ENCODE data around the gene MAP10. TPM values are rescaled to one million over a fixed set of nuclear protein-coding genes. Genes with fewer than 3 reads are reported as not detected.

The MAP10 gene
- total and polyA plus RNA-seq, 10 of the 15 experiments (the other 5 are each of a cell fraction or from before 2014, with no cell fraction given) = 0.85 to 5.0 (median 4.3) TPM

DNA sequence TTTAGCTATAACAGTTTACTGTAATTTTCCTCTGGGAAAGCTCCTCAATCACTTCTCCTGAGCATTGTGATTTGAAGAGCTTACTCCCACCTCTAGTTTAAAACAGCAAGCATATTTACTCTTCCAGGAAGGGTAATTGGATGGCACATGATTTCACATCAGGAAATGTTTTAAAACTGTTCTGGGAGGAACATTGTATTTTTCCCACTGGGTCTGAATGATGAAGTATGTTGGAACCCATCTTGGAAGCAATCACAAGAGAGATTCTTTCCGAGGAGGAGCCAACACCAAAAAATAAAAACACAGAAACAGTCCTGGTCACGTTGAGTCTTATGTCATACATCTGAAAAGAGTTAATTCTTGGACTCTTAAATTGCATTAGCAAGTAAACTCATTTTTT is 17.3 kb downstream of the MAP10 start:
- RAD21 ChIA-PET (ENCODE audit: unreplicated experiment) = no interaction called here
- 41% methylated on average over 2 of the region's 2 CpGs for WGBS (ENCODE audit: insufficient coverage, insufficient replicate concordance, low lambda C conversion rate, missing lambda C conversion rate)
- H3K4me2 ChIP-seq (ENCODE audit: control insufficient read depth, insufficient read depth) = no peak overlapping the region
- no peaks in the 10 kb centered on the region for H3K79me2 ChIP-seq (ENCODE audit: control insufficient read depth, insufficient read depth, low read length)
- POLR2A ChIA-PET = no interaction called here
- no peaks in the 10 kb centered on the region for H3K36me3 ChIP-seq (ENCODE audit: control insufficient read depth in 2 of 2, insufficient read depth in 2 of 2, low read length in 1 of 2)
- H3K27ac ChIP-seq (ENCODE audit: control insufficient read depth, insufficient read depth) = no peak overlapping the region
- CTCF ChIA-PET = no interaction called here
- no peak overlapping the region for H3K9ac ChIP-seq (ENCODE audit: control insufficient read depth, insufficient read depth, low read length)
- H3K4me1 ChIP-seq (ENCODE audit: control insufficient read depth, insufficient read depth, low read length) = no peaks in the 10 kb centered on the region
- H4K20me1 ChIP-seq (ENCODE audit: control insufficient read depth, insufficient read depth) = no peaks in the 10 kb centered on the region
- H3K27me3 ChIP-seq (replicated peaks in 1 of 2; ENCODE audit: control insufficient read depth in 2 of 2, insufficient read depth in 2 of 2, low read length in 1 of 2) = no peaks in the 10 kb centered on the region
- SMC1A ChIA-PET (ENCODE audit: uncharacterized antibody, unreplicated experiment) = no interaction called here
- FAIRE-seq (no peak), ATAC-seq (no peak), DNase-seq (ENCODE audit: low read depth, low spot score) (no peak)
- in situ Hi-C loops (cut with MboI) (no loop called here), intact Hi-C loops (cut with micrococcal nuclease; ENCODE audit: unreplicated experiment) (no loop called here)
- TF ChIP-seq CBFB (IDR thresholded peaks at IDR 0.05; ENCODE audit: low read depth) (no peak), STAT1 (conservative IDR thresholded peaks at IDR 0.05) (no peak), MEF2A (IDR thresholded peaks at IDR 0.05; ENCODE audit: insufficient read depth, low read depth, low read length) (no peak), POU2F2 (IDR thresholded peaks at IDR 0.05; ENCODE audit: borderline replicate concordance, low read depth, low read length) (no peak), TCF3 (IDR thresholded peaks at IDR 0.05; ENCODE audit: borderline replicate concordance, insufficient read depth, low read depth, low read length) (no peak), ATF7 (IDR thresholded peaks at IDR 0.05; ENCODE audit: low read depth) (no peak), SMAD1 (IDR thresholded peaks at IDR 0.05; ENCODE audit: low read depth, partially characterized antibody) (no peak), MTA2 (IDR thresholded peaks at IDR 0.05; ENCODE audit: low read depth) (no peak), IKZF1 (conservative IDR thresholded peaks at IDR 0.05) (no peak), ZBTB4 (CRISPR knock-in tag; IDR thresholded peaks at IDR 0.05) (no peak)
- TF ChIP-seq, protein P1, sequence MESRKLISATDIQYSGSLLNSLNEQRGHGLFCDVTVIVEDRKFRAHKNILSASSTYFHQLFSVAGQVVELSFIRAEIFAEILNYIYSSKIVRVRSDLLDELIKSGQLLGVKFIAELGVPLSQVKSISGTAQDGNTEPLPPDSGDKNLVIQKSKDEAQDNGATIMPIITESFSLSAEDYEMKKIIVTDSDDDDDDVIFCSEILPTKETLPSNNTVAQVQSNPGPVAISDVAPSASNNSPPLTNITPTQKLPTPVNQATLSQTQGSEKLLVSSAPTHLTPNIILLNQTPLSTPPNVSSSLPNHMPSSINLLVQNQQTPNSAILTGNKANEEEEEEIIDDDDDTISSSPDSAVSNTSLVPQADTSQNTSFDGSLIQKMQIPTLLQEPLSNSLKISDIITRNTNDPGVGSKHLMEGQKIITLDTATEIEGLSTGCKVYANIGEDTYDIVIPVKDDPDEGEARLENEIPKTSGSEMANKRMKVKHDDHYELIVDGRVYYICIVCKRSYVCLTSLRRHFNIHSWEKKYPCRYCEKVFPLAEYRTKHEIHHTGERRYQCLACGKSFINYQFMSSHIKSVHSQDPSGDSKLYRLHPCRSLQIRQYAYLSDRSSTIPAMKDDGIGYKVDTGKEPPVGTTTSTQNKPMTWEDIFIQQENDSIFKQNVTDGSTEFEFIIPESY (IDR thresholded peaks at IDR 0.05) = no peak
- no peak overlapping the region for H3K4me3 ChIP-seq
- H2AFZ ChIP-seq (ENCODE audit: control insufficient read depth, low read depth, low read length) = no peak overlapping the region
- no TSS peak for BruUV-seq (replicated peaks)
- no peaks in the 10 kb centered on the region for H3K9me3 ChIP-seq (replicated peaks; ENCODE audit: control insufficient read depth, insufficient read depth, low read length)

All from GM12878 (cell line).